HPDE6-E6E7 (cell line): ENCODE results near the gene FLT1.

Source experiments
- DNase-seq: peaks from one replicate; pipeline ENCODE4 v3.0.0; 2011; ENCODE audit warnings: missing footprints; ENCODE audit errors: extremely low spot score

Gene FLT1

DNA sequence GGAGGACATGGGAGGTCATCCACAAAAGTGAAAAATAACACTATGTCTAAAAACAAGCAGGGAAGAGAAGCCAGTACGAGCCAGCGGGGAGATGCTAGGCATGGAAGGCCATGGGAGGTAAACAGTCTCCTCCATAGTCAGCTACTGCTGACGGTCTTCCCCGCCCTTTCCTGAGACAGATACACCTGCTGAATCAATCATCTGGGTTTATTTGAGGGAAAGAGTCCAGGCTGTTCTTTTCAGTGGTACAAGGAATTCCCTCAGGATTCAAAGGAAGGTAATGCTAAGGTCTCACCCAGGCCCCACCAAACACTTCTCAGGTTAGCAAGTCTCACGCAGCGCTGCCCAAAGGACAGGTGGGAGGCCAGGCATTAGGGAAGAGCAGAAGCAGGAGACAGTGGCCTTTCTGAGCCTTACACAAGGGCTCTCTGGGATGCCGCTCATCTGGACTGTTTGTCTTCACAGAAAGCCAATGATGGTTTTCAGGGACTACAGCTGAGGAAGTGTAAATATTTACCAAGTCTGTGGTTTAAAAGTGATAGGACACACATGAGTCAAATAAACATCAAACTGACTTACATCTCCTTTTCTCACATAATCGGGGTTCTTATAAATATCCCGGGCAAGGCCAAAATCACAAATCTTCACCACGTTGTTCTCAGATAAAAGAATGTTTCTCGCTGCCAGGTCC, 173.9 kb downstream of the FLT1 start:
- no peak for DNase-seq

DNA sequence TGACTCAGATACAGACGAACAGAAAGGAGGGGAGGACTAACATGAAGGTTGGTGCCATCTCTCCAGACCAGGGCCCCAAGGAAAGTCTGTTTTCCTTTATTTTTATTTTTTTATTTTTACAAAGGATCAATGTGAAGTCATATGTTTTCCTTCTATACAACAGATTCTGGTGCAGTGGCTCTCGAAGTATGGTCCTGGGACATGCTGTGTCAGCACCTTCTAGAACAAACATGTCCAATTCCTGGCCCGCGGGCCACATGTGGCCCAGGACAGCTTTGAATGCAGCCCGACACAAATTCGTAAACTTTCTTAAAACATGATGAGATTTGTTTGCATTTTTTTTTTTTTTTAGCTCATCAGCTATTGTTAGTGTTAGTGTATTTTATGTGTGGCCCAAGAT, 174.7 kb downstream of the FLT1 start:
- DNase-seq: no peak

GRCh38 chr13:28319528-28319927, 175.4 kb downstream of the FLT1 start:
- no peak for DNase-seq

DNA sequence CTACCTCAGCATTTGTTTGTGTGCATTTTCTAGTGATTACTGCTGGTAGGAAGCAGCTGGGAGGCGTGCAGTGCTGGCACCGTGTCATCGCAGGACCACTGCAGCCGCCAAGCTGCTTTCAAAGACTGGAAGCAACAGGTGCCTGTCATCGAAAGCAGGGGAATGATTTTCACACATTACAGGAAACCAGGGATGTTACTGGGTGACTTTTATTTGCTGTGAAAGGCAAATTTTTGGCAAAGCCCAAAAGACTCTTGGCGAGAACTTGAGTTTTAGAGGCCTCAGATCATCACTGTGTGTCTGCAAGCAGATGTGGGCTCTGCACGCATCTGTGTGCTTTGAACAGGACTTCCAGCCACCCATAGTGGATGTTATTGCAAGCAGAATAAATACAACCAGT, 176.4 kb downstream of the FLT1 start:
- no peak for DNase-seq

GRCh38 chr13:28316836-28317235, 178.1 kb downstream of the FLT1 start:
- no peak for DNase-seq

- DNase-seq: no peak
These were observed 178.8 kb downstream of the FLT1 start for GRCh38 chr13:28316129-28316528.

GRCh38 chr13:28314879-28315278, 180.0 kb downstream of the FLT1 start:
- no peak for DNase-seq

DNA sequence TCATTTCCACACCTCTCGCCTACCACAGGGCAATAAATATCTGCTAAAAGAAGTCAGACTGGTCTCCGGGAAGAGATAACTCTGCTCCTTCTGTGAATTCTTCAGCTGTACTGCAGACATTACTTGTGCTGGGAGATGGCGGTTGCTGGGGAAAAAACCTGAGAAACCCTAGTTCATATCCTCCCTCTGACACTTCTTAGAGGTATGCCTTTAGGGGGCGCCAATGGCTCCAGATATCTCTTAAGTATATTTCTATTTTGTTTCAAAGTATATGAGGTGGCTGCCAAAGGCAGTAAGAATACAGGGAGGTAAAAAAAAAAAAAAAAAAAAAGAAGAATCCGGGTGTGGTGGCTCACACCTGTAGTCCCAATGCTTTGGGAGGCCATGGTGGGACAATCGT, 181.3 kb downstream of the FLT1 start:
- no peak for DNase-seq

DNA sequence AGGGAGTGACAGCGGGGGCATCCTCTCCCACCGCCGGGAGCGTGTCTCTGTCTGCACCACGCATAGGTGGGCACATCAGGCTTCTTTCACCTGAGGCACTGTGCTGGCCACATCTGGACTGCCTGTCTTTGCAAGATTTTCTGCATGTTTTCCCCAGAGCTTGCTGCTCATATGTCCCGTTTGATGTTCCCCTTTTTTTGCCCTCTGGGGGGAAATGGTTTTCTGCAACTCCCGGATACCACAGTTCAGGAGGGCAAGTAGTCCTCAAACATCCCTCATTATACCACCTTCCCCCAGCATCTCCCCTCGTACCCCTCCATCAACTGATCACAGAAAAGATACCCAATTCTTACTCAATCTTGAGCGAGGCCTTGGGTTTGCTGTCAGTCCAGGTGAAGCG, 188.6 kb downstream of the FLT1 start:
- DNase-seq: no peak

GRCh38 chr13:28301839-28302238, 193.1 kb downstream of the FLT1 start:
- no peak for DNase-seq

- no peak for DNase-seq
These were observed 195.0 kb downstream of the FLT1 start for GRCh38 chr13:28299916-28300315.

GRCh38 chr13:28297341-28297740, 197.6 kb downstream of the FLT1 start:
- DNase-seq: no peak

DNA sequence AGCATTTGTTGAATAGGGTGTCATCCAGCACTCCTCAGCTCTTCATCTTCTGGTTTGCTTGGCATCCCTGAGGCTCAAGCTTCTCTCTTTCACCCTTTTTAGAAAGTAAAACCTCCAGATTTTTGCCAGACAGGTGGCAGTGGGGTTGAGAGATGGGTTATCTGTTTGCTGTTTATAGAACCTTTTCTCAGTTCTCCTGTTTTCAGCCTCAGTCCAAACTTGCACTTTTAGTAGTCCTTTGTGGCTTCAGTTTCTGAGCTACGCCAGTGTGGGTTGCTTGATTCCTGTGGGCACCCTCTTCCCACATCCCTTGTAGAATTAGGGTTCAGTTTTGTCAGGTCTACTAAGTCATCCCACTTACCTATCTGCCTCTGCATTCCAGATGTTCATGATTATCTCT, 208.7 kb downstream of the FLT1 start:
- DNase-seq: no peak

DNA sequence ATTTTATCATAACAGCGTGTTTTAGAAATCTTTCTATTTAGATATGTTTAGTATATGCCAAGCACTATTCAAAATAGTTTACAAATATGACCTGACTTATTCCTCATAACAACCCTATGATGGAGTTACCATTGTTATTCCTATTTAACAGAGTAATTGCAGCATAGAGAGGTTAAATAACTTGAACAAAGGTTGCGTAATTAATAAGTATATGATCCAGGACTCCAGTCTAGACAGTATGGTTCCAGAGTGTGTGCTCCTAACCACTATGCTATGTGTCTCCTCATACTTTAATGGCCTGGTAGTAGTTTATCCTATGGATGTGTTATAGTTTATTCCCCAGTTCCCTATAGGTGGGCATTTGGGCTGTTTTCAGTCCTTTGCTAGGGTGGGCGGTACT, 211.3 kb downstream of the FLT1 start:
- DNase-seq: no peak

GRCh38 chr13:28282451-28282850, 212.5 kb downstream of the FLT1 start:
- DNase-seq: no peak

GRCh38 chr13:28273919-28274318, 221.0 kb downstream of the FLT1 start:
- no peak for DNase-seq

DNA sequence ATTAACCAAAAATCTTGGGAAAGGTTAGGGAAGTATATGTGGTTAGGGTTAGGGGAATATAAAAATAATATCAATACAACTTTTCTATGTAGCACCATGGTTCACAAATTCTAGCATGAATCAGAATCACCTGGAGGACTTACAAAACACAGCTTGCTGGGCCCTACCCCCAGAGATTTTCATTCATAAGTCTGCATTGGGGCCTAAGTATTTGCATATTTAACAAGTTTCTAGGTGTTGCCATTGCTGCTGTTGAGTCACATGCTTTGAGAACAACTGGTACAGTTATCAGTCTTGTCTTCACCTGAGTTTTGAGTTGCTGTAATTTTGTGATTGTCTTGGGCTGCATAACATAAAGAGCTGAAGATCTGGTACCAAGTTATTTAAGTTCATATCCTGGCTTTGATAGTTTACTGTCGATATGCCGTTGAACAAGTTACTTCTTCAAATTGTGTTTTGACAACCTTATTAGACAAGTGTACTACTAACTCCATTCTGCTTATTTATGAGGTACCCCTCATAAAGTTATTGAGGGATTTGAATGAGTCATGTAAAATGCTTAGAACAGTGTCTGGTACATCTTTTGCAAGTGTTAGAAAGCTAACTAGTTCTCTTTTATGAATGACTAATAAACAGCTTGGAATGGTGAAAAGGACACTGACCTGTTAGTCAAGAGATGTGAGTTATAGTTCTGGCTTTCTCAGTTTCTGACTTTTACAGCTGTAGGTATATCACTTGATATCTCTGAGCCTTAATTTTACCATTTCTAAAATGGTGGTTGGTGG, 223.7 kb downstream of the FLT1 start:
- no peak for DNase-seq

- no peak for DNase-seq
These were observed 226.1 kb downstream of the FLT1 start for GRCh38 chr13:28268800-28269223.

DNA sequence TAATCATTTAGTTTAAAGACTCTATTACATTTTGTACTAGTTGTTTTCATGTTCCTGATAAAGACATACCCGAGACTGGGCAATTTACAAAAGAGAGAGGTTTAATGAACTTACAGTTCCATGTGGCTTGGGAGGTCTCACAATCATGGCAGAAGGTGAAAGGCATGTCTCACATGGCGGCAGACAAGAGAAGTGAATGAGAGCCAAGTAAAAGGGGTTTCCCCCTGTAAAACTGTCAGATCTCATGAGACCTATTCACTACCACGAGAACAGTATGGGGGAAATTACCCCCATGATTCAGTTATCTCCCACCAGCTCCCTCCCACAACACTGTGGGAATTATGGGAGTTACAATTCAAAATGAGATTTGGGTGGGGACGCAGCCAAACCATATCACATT, 227.4 kb downstream of the FLT1 start:
- no peak for DNase-seq

DNA sequence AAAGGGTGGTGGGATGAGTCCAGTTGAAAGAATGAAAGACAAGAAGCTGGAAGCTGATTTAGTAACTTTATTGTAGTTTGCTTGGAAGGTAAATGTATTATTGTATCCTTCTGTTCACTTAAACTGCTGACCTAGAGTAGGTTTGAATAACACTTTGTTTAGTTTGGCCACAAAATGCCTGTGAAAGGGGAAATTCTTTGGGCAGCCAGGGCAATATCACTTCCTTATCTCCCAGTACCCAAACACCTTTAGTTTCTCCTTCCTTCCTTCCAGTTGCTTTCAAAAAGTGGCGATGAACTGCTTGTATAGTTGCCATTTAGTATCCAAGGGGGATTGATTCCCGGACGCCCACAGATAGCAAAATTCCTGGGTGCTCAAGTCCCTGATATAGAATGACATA, 236.5 kb downstream of the FLT1 start:
- no peak for DNase-seq

DNA sequence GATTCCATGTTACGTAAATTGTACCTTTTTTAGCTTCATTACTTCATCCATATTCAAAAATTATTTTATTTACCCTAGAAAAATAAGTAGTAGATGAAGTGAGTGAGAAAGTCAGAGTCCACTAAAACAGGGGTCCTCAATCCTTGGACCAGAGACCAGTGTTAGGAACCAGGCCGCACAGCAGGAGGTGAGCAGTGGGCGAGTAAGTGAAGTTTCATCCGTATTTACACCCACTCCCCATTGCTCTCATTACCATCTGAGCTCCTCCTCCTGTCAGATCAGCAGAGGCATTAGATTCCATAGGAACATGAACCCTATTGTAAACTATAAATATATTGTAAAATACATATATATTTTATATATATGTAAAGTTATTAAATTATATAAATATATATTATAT, 237.6 kb downstream of the FLT1 start:
- no peak for DNase-seq

DNA sequence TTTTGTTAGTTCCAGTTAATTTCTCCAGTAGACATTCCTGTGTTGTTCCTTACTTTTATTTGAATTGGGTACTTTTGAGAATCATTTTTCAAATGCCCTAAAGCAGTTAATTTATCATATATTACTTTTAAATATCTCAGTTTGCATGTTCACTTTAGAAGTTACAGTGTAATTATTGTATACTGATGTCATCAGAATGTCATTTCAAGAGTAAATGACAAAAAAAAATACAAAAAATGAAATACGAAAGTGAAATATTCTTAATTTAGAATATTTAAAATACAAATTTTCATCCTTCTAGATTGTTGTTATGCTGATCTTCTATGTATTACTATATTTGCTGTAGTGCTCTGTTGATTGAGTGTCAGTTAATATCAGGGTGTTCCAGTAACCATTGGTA, 242.4 kb downstream of the FLT1 start:
- DNase-seq: no peak

- DNase-seq: no peak
These were observed 243.5 kb downstream of the FLT1 start for GRCh38 chr13:28251466-28251865.

GRCh38 chr13:28250542-28250941, 244.4 kb downstream of the FLT1 start:
- DNase-seq: no peak
